HL-60 (cell line): Measurements from ENCODE around the gene MEIS1.

Experiments
- CTCF ChIP-seq: IDR thresholded peaks from one replicate; pipeline ENCODE4 v1.5.1; 2011; ENCODE audit warnings: low read length, control low read depth, inconsistent platforms; ENCODE audit not compliant: insufficient read depth
- GABPA ChIP-seq: IDR thresholded peaks from 2 replicates; pipeline ENCODE4 v1.6.1; 2012; ENCODE audit warnings: low read depth
- POLR2AphosphoS5 ChIP-seq: IDR thresholded peaks from 2 replicates; pipeline ENCODE4 v1.6.1; 2012; ENCODE audit warnings: low read depth
- REST ChIP-seq: IDR thresholded peaks from 2 replicates; pipeline ENCODE4 v1.6.1; 2012; ENCODE audit warnings: low read depth; ENCODE audit not compliant: insufficient replicate concordance
- SPI1 ChIP-seq: IDR thresholded peaks from 2 replicates; pipeline ENCODE4 v1.6.1; 2012; ENCODE audit warnings: low read depth, mild to moderate bottlenecking, borderline replicate concordance

GRCh38 chr2:66604976-66605375, 170.1 kb downstream of the MEIS1 start:
- no peak for TF ChIP-seq CTCF
- TF ChIP-seq POLR2AphosphoS5 = no peak
- TF ChIP-seq REST = no peak
- TF ChIP-seq SPI1 = no peak
- no peak for TF ChIP-seq GABPA
